Stimulated activated memory B cell treated with anti-CD40 and anti-IgM and Interleukin-4, amounts not matched to agents 10 μg/mL and 1 μg/mL and 100 μg/mL, for 72 hours (primary cell): Measurements from ENCODE around the gene SSPN.
"Not testable (repeated sequence)": the region's sequence is repeated elsewhere in the genome, so short reads cannot be mapped to it uniquely, and the experiment has no call there.

Experiments used
- ATAC-seq: fragments of 150-1000 bp; cut with Tn5 transposase; 2 replicates; pipeline ENCODE4 v1.10.0; 2021
- H3K27ac Mint-ChIP-seq: one replicate; pipeline ENCODE4 v1.8.0; 2022; ENCODE audit warnings: mild to moderate bottlenecking, mixed read lengths
- H3K27me3 Mint-ChIP-seq: one replicate; pipeline ENCODE4 v1.8.0; 2022; ENCODE audit warnings: mixed read lengths
- H3K36me3 Mint-ChIP-seq: one replicate; pipeline ENCODE4 v1.8.0; 2022; ENCODE audit warnings: mixed read lengths
- H3K4me1 Mint-ChIP-seq: one replicate; pipeline ENCODE4 v1.8.0; 2022; ENCODE audit warnings: mixed read lengths
- H3K4me3 Mint-ChIP-seq: one replicate; pipeline ENCODE4 v1.8.0; 2022; ENCODE audit warnings: mild to moderate bottlenecking, moderate library complexity, mixed read lengths
- H3K9me3 Mint-ChIP-seq: one replicate; pipeline ENCODE4 v1.8.0; 2022; ENCODE audit warnings: mixed read lengths

Gene SSPN

GRCh38 chr12:26233631-26234030 lies 38.3 kb downstream of the SSPN start:
- no peak overlapping the region for H3K27ac Mint-ChIP-seq
- H3K4me1 Mint-ChIP-seq: peaks cover 6% of the 10 kb centered on the region
- H3K27me3 Mint-ChIP-seq: no peaks in the 10 kb centered on the region
- no peak for ATAC-seq
- H3K9me3 Mint-ChIP-seq: no peaks in the 10 kb centered on the region
- no peak overlapping the region for H3K4me3 Mint-ChIP-seq
- peaks cover 13% of the 10 kb centered on the region for H3K36me3 Mint-ChIP-seq

DNA sequence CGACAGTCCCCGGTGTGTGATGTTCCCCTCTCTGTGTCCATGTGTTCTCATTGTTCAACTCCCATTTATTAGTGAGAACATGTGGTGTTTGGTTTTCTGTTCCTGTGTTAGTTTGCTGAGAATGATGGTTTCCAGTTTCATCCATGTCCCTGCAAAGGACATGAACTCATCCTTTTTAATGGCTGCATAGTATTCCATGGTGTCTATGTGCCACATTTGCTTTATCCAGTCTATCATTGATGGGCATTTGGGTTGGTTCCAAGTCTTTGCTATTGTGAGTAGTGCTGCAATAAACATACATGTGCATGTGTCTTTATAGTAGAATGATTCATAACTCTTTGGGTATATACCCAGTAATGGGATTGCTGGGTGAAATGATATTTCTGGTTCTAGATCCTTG lies 40.1 kb downstream of the SSPN start:
- H3K27me3 Mint-ChIP-seq, H3K9me3 Mint-ChIP-seq, ATAC-seq, H3K27ac Mint-ChIP-seq, H3K4me3 Mint-ChIP-seq, H3K36me3 Mint-ChIP-seq: not testable (repeated sequence)
- H3K4me1 Mint-ChIP-seq: peaks cover 12% of the 10 kb centered on the region

GRCh38 chr12:26238341-26239121 lies 43.2 kb downstream of the SSPN start:
- Mint-ChIP-seq H3K36me3 (peaks cover 4% of the 10 kb centered on the region), H3K9me3 (no peaks in the 10 kb centered on the region), H3K4me1 (peaks cover 12% of the 10 kb centered on the region), H3K27me3 (no peaks in the 10 kb centered on the region), H3K27ac (no peak overlapping the region), H3K4me3 (no peak overlapping the region)
- no peak for ATAC-seq

- no peaks in the 10 kb centered on the region for H3K9me3 Mint-ChIP-seq
- H3K36me3 Mint-ChIP-seq: peaks cover 4% of the 10 kb centered on the region
- H3K4me3 Mint-ChIP-seq: no peak overlapping the region
- peaks cover 12% of the 10 kb centered on the region for H3K4me1 Mint-ChIP-seq
- peak overlapping the region; percentile 13 for H3K27ac Mint-ChIP-seq
- ATAC-seq: no peak
- H3K27me3 Mint-ChIP-seq: no peaks in the 10 kb centered on the region
Observed at GRCh38 chr12:26239122-26239851, 43.9 kb downstream of the SSPN start.

GRCh38 chr12:26239852-26240815 lies 44.8 kb downstream of the SSPN start:
- no peak for ATAC-seq
- Mint-ChIP-seq H3K27ac (peak overlapping the region; percentile 13), H3K27me3 (no peaks in the 10 kb centered on the region), H3K36me3 (peaks cover 4% of the 10 kb centered on the region), H3K9me3 (no peaks in the 10 kb centered on the region), H3K4me3 (no peak overlapping the region), H3K4me1 (peaks cover 16% of the 10 kb centered on the region)

- Mint-ChIP-seq H3K27me3 (no peaks in the 10 kb centered on the region), H3K9me3 (no peaks in the 10 kb centered on the region), H3K36me3 (no peaks in the 10 kb centered on the region), H3K4me1 (peaks cover 19% of the 10 kb centered on the region), H3K27ac (no peak overlapping the region), H3K4me3 (no peak overlapping the region)
- ATAC-seq: no peak
Observed at GRCh38 chr12:26241080-26241479, 45.7 kb downstream of the SSPN start.

GRCh38 chr12:26242683-26243082 lies 47.3 kb downstream of the SSPN start:
- H3K27me3 Mint-ChIP-seq: no peaks in the 10 kb centered on the region
- H3K4me1 Mint-ChIP-seq: peaks cover 15% of the 10 kb centered on the region
- no peak overlapping the region for H3K27ac Mint-ChIP-seq
- no peak overlapping the region for H3K4me3 Mint-ChIP-seq
- ATAC-seq: no peak
- H3K36me3 Mint-ChIP-seq: no peaks in the 10 kb centered on the region
- H3K9me3 Mint-ChIP-seq: no peaks in the 10 kb centered on the region

DNA sequence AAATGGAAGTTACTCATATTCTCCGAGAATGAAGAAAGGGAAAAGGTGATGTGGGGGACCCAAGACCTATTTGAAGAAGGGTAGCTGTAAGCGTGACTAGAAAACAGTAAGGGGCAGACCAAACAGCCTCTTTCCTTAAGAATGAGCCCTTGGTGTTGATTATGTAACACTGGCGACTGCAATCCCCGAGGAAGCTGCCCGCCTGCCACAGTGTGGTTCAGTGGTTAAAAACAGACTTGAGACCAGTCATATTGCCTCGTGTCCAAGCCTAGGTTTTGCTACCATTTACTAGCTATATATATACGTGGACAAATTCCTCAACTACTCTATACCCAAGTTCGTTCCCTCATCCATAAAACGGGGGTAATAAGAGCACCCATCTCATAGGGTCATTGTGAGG lies 49.1 kb downstream of the SSPN start:
- H3K27me3 Mint-ChIP-seq: no peaks in the 10 kb centered on the region
- H3K4me3 Mint-ChIP-seq: no peak overlapping the region
- H3K4me1 Mint-ChIP-seq: peaks cover 10% of the 10 kb centered on the region
- peaks cover 4% of the 10 kb centered on the region for H3K36me3 Mint-ChIP-seq
- H3K9me3 Mint-ChIP-seq: peaks cover 2% of the 10 kb centered on the region
- ATAC-seq: no peak
- H3K27ac Mint-ChIP-seq: no peak overlapping the region

GRCh38 chr12:26245175-26245942 lies 50.0 kb downstream of the SSPN start:
- peaks cover 5% of the 10 kb centered on the region for H3K9me3 Mint-ChIP-seq
- H3K4me1 Mint-ChIP-seq: peaks cover 7% of the 10 kb centered on the region
- no peak overlapping the region for H3K27ac Mint-ChIP-seq
- no peaks in the 10 kb centered on the region for H3K27me3 Mint-ChIP-seq
- H3K4me3 Mint-ChIP-seq: no peak overlapping the region
- H3K36me3 Mint-ChIP-seq: peaks cover 7% of the 10 kb centered on the region
- no peak for ATAC-seq

DNA sequence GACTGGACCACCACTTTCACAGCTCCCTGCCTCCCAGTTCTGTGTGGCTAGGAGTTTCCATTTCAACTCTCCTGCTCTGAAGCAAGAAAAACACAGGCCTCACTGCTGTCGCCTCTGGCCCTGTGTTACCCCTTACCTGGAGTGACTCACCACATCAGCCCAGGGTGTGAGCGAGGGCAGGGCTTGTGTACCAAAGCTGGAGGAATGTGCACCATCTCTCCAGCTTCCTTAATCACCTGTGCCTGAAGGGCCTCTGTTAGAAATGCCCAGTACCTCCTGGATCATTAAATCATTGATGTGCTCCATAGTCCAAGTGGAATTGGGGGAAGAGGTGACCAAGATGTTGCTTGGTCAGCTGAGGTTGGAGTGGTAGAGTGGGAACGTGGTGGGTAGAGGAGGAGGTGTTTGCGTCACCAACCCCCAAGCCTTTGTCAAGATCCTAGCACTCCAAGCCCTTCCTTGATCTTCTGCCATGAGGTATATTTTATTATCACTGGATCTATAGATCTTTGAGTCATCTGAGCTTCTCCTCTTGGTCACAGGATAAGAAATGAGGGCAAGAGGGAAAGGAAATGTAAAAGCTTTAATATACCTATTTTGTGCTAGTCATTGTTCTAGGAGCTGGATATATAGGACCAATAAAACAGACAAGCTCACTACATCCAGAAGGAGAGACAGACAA lies 51.3 kb downstream of the SSPN start:
- H3K36me3 Mint-ChIP-seq: peaks cover 7% of the 10 kb centered on the region
- ATAC-seq: no peak
- peaks cover 7% of the 10 kb centered on the region for H3K4me1 Mint-ChIP-seq
- H3K27me3 Mint-ChIP-seq: no peaks in the 10 kb centered on the region
- H3K27ac Mint-ChIP-seq: no peak overlapping the region
- H3K4me3 Mint-ChIP-seq: no peak overlapping the region
- H3K9me3 Mint-ChIP-seq: peaks cover 5% of the 10 kb centered on the region

GRCh38 chr12:26247873-26248272 lies 52.5 kb downstream of the SSPN start:
- ATAC-seq: no peak
- no peak overlapping the region for H3K4me3 Mint-ChIP-seq
- peaks cover 5% of the 10 kb centered on the region for H3K9me3 Mint-ChIP-seq
- peaks cover 7% of the 10 kb centered on the region for H3K36me3 Mint-ChIP-seq
- no peaks in the 10 kb centered on the region for H3K27me3 Mint-ChIP-seq
- H3K4me1 Mint-ChIP-seq: peaks cover 7% of the 10 kb centered on the region
- H3K27ac Mint-ChIP-seq: no peak overlapping the region

- no peak for ATAC-seq
- Mint-ChIP-seq H3K27ac (no peak overlapping the region), H3K9me3 (peaks cover 5% of the 10 kb centered on the region), H3K4me1 (no peaks in the 10 kb centered on the region), H3K27me3 (no peaks in the 10 kb centered on the region), H3K4me3 (no peak overlapping the region), H3K36me3 (peaks cover 7% of the 10 kb centered on the region)
Observed at GRCh38 chr12:26250801-26251200, 55.4 kb downstream of the SSPN start.

DNA sequence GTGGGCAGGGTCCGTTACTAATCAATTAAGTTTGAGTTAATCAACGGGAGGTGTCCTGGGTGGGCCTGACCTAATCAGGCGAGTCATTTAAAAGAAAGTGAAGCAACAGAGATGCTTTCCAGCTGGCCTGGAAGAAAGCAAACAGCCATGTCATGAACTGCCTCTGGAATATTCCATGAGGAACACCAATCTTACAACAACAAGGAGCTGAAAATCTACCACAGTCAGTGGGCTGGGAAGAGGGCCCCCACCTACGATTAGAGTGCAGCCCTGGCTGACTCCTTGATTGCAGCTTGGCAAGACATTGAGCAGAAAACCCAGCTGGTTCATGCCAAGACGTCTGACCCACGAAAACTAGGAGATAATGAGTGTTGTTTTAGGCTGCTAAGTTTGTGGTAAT lies 56.2 kb downstream of the SSPN start:
- Mint-ChIP-seq H3K9me3 (peaks cover 5% of the 10 kb centered on the region), H3K27ac (no peak overlapping the region), H3K36me3 (peaks cover 9% of the 10 kb centered on the region), H3K4me3 (no peak overlapping the region), H3K27me3 (no peaks in the 10 kb centered on the region), H3K4me1 (no peaks in the 10 kb centered on the region)
- no peak for ATAC-seq

GRCh38 chr12:26252946-26253345 lies 57.6 kb downstream of the SSPN start:
- Mint-ChIP-seq H3K4me1 (no peaks in the 10 kb centered on the region), H3K27me3 (no peaks in the 10 kb centered on the region), H3K27ac (no peak overlapping the region), H3K36me3 (peaks cover 20% of the 10 kb centered on the region), H3K9me3 (peaks cover 12% of the 10 kb centered on the region), H3K4me3 (no peak overlapping the region)
- no peak for ATAC-seq
